Stimulated activated CD8-positive, alpha-beta memory T cell treated with anti-CD3 and anti-CD28 coated beads, Interleukin-2, amount 100 ng/mL, for 48 hours (primary cell): ENCODE measurements around the gene PPEF1.
A peak's percentile ranks its signal among the peaks of the same experiment; 100 is the strongest.
"Not testable (repeated sequence)": the region's sequence is repeated elsewhere in the genome, so short reads cannot be mapped to it uniquely, and the experiment has no call there.

Experiments
- DNase-seq, 2 donors: peaks; one replicate each; pipeline ENCODE4 v3.0.0-alpha.2; 2020; ENCODE audit warnings: low read depth in 2 of 2

Gene PPEF1

DNA sequence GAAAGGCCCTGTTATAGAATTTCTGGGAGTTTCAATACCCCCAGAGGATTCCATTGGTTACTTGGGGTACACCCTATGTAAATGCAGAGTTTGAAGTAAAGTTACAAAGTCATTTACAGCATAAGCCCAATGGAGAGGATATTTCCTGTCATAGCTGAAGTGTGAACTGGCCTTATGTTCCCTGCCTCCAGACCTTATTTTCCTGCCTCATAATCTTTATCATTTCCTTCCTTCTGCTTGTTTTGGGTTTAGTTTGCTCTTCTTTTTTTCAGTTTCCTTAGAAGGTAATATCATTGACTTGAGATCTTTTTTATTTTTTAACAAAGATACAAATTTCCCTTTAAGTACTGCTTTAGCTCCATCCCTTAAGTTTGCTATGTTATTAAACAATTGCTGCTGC, 85.4 kb downstream of the PPEF1 start:
- DNase-seq, result no peak

DNA sequence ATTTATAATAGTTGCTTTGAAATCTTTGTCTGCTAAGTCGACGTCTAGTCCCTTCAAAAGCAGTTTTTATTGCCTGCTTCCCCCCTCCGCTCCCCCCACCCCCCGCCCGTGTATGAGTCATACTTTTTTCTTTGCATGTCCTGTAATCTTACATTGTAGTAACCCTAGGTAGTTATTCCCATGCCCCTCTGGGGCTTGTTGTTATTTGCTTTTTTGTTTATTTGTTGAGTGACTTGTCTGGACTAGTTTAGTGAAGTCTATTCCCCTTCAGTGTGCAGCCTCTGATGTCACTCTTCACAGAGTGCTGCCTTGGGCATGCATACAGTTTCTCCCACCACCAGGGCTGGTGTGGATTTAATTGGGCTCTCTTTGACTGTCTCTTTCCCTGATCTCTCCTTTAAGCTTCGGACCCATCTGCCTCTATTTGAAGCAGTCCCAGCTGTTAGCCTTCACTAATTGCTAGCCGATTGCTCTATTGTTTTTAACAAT, 86.2 kb downstream of the PPEF1 start:
- no peak for DNase-seq

DNA sequence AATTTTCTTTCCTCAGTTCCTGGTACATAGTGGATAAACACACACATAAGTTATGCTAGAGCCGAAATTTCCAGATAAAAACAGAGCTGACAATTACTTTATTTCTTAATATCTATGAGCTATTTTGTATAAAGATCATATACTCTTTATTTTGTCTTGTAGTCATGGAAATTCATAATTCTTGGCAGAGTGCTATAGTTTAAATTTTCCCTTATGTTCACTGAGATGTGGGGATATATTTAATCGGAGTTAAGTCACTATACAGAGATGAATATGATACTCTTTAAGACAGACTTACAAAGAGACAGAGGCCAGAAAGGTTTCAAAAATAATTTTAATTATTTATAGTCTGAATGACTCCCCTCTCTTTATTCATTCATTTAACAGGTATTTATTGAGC, 89.7 kb downstream of the PPEF1 start:
- no peak for DNase-seq

DNA sequence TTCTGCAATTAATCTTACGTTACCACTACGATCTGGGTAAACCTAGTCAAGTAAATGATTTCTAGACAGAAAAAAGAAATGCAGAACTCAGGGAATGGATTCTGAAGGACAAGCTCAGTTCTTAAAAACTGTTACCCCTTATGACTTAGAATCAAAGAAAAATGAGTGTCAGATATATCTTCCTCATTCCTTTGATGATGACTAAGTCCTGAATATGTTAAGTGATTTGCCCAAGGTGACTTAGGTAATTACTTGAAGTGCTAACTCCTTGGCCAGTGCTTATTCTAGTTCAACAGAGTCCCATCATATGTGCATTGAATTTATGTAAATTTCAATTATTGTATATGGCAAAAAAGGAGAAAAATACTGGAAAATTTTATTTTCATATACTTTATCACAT, 92.5 kb downstream of the PPEF1 start:
- no peak for DNase-seq

DNA sequence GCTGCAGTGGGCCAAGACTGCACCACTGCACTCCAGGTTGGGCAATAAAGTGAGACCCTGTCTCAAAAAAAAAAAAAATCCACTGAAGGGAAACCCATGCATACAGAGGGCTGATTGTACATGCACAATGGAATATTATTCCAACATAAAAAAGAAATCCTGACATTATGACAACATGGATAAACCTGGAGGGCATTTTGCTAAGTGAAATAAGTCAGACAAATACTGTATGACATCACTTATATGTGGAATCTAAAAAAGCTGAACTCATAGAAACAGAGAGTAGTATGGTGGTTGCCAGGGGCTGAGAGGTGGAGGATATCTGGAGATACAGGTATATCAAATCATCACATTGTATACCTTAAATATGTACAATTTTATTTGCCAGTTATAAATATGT, 102.2 kb downstream of the PPEF1 start:
- no peak for DNase-seq

DNA sequence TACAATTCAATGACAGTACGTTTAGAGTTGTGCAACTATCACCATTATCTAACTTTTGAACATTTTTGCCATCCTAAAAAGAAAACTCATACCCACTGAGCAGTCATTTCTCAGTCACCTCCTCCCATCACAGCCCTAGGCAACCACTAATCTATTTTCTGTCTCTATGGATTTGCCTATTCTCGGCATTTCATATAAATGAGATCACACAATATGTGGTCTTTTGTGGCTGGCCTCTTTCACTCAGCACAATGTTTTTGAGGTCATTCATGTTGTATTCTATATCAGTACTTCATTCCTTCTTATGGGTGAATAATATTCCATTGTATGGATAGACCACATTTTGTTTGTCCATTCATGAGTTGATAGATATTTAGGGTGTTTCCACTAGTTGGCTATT, 103.0 kb downstream of the PPEF1 start:
- DNase-seq, result no peak

DNA sequence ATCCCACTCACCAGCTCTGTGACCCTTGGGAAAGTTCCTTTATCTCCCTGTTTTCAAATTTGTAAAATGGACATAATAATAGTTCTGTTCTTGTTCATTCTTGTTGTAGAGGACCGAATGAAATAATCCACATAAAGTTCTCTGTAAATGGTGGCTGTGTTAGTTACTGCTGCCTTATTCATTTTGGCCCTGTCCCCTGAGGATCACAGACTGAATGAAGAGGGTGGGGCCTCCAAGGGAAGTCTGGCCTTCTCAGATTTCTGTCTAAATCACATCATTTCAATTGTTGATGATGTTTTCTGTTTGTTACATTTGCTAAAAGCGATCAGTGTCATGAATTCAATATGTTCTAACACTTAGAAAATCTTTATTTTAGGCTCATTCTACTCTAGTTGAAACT, 117.9 kb downstream of the PPEF1 start:
- DNase-seq, result no peak

DNA sequence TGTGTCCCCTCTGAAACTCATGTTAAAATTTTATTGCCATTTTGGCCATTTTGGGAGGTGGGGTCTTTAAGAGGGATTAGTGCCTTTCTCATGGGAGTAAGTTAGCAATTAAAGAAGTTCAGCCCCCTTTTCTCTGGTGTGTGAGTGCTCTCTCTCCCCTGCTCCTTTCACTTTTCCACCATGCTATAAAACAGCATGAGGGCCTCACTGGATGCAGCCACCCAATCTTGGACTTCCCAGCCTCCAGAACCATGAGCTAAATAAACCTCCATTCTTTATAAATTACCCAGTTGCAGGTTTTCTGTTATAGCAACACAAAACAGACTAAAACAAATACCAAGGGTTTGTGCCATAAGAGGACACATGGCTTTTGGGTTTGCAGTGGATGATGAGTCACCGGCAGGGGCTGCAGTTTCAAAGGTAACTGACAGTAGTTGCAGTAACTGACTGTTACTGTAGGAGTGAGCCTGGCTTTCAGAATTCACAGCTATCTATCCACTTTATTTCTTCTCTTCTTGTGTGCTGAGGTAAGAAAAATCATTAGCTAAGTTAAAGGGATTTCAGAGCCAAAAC, 121.5 kb downstream of the PPEF1 start:
- DNase-seq, result no peak

DNA sequence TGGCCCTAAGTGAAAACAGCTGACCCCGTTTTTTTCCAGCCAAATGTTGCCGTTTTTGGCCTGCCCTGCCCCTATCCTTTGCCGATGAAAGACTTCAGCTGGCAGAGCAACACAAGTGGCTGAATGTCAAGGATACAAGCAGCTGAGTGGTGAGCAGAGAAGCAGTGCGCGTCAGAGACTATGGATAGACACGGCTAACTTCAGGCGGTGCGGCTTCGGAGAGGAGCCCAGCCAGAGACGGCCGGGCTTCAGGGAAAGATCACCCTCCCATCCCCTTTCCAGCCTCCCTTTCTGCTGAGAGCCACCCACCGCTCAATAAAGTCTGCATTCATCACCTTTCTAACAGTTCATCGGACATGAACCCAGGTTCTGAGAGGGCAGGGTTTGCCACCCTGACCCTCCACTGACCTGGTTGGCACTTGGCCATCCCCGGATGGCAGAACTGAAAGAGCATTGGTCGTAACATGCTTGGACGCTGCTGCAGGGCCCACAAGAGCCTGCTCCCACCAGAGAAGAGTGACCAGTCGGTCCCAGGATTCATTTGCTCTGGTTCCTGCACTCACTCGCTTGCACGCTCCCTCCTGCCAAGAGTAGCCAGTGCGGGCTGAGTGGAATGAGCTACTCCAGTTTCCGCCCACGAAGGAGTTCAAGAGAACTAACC, 125.8 kb downstream of the PPEF1 start:
- DNase-seq, result no peak

DNA sequence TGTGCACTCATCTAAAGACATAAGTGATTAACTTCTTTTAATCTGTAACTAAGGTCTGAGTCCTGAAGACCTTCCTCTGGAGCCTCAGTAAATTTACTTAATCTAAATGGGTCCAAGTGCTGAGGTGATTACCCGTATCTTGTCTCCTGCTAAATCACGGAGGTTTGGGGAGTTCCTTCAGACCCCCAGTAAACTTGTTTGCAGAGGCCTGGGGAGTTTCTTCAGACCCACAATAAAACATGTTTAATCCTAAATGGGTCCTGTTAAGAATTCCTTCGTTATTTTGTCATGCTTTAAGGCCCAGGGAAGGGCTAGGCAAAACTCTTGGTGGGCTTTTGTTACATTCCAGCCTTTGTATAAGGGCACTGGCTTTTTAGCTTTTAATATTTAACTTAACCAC, 140.5 kb downstream of the PPEF1 start:
- DNase-seq, result not testable (repeated sequence)

DNA sequence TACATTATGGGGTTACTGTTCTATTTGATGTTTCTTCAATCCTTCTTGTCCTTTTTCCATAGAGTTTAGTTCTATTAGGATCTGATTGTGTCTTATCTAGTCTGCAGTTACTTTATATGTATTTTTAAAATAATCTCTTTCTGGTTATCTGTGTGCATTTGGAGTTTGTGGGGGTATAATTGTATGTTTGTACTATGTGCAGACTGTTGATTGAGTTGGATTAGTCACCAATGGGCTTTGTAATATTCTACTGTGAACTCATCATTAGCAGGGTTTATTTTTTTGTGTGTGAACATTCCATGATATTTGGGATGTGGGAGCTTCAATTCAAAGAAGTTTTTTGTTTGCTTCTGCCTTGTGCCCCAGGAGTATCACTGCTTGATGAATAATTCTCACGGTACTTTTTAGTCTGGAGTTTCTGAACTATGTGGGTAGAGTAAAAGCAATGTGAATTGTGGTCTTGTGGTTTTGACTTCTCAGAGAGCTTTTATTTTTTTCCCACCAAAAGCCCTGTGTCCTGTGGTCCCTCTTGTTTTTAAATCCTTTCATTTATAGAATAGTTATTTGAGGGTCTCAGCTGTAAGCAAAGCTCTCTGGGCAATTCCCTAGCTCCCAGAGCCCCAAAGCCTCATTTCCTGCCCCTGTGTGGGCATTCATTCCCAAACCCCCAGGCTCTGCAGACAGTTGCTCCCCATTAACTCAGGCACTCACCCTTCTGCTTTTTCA, 148.6 kb downstream of the PPEF1 start:
- DNase-seq, result no peak

DNA sequence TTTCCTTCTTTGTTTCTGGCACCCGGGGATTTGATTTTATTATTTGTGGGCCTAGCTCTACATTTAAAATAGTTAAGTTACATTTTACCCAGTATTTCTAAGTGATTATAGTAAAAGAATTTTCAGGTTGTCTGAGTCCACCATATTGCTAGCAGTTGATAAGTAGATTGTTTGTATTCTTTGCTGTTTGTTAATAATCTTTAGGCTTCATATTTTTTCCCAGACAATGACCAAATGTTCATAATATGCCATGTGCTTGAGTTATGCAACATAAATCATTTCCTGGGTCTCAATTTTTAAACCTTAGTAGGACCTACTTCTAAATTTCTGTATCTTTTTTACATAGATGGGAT, 149.2 kb downstream of the PPEF1 start:
- DNase-seq, result no peak

DNA sequence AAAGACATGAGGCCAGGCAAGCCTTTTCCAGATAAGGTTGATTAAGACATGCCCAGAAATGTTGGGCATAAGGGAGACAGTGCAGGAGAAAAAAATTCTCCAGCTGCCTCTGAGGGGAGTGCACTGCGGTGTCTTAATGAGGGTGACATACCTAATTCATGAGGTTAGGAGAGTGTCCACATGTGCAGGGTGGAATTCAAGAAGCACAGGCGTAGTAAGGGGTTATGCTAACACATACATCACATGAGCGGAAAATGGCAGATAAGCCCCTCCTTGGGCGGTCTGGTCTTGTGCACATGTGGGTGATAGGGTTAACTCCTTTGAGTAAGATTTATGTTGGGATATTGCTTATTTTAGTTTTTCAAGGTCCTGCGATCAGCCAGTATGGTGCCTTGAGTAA, 154.1 kb downstream of the PPEF1 start:
- DNase-seq, result no peak

DNA sequence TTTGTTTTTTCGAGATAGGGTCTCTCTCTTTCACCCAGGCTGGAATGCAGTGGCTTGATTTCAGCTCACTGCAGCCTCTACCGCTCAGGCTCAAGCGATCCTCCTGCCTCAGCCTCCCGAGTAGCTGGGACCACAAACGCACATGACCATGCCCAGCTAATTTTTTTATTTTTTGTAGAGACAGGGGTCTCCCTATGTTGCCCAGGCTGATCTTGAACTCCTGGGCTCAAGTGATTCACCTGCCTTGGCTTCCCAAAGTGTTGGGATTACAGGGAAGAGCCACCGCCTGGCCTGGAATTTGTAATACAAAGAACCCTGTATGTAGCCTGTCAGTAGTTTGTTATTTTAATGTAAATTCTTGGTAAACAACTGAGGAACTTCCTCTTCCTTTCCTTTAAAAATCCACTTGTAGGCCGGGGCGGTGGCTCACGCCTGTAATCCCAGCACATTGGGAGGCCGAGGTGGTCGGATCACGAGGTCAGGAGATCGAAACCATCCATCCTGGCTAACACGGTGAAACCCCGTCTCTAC, 157.0 kb downstream of the PPEF1 start:
- no peak for DNase-seq

DNA sequence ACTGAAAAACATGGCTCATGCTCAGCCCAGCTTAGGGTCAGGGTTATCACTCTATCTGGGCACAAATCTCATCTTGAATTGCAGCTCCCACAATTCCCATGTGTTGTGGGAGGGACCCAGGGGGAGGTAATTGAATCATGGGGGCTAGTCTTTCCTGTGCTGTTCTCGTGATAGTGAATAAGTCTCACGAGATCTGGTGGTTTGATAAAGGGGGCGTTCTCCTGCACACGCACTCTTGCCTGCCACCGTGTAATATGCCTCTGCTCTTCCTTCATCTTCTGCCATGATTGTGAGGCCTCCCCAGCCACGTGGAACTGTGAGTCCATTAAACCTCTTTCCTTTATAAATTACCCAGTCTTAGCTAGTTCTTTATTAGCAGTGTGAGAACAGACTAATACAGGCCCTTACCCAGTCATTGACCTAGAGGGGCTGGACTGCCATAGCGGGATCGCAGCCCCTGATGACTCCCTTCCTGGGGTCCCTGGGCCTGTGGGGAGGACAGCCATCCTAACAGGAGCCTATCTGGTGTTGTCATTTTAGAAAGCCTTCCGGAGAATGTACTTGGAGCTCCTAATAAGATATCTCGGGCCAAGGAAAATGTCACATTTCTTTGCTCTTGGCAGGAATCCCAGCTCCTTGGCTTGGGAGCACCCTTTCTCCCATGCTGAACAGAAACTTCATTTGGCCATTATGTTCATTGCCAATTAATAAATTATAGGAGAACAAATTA, 163.9 kb downstream of the PPEF1 start:
- DNase-seq, result no peak

DNA sequence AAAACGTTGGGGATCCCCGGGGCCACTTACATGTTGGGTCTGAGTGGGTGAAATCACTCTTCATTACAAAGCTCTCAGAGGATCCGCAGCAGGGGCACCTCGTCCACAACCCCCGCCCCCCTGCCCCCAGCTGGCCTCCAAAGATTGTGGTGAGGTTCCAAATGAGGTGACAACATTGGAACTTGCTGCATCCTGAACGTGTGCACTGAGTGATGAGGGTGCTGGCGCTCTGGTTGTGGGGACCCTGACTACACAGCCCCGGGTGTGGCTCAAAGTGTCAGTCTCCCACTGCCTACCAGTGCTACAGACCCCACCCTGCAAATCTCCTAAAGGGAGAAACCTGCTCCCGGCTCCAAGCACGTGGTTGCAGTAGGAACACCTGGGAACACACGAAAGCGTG, 164.5 kb downstream of the PPEF1 start:
- no peak for DNase-seq

DNA sequence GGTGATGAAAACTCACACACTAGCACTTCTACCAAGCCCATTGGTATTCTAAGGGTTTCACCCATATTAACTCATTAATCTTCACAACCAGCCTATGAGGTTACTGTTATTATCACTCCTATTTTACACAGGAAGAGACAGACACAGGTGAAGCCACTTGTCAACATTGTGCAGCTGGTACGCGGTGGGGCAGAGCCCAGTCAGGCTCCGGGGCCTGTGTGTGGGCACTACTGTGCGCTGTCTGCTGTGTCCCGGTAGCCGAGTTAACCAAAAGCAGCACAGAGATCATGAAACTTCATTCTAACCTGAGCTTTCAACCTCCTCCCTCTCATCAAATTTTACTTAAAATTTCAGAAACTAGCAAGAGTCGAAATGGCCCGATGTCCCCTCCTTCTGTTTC, 165.2 kb downstream of the PPEF1 start:
- no peak for DNase-seq

DNA sequence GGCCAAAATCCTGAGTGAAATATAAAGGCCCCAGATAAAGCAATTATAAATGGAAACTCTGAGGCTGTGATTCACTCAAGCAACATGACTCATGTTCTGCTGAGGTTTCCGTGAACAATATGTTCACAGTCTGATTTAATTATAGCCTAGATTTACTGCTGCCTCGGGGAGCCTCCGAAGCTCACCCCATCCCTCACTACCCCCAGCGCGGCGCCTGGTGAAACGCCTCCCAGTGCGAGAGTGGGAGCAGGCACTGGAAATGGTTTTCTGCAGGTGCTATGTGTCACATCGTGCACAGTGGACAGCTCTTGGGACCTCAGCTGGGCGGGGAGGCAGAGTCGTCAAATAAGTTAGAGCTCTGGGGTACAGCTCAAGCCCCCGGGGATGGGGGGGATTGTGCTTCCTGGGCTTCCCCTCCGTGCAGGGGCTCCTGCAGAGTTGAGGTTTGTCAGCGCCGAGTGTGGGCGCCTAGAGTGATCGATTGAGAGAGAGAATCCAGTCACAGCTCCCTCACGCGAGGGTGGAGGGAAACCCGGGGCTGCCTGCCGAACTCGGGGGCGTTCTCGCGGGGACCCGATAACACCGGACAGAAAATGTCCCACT, 165.8 kb downstream of the PPEF1 start:
- peak in 1 of 2 donors; percentile 18 for DNase-seq

DNA sequence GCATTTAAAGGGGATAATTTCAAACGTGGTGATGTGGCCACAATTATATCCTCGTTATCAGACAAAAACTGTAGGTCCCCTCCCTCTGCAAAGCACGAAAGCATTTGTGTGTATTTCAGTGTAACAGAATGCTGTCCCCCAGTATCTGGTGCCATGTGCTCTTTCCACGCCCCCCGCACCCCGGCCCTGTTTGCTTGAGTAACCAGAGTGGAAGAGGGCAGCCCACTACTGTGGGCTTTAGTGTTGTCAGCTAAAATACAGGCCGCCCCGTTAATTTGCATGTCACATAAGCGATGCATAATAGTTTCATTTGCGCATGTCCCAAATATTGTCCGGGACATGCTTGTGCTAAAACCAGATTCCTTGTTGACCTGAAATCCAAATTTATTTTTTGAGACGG, 166.4 kb downstream of the PPEF1 start:
- DNase-seq, result no peak

DNA sequence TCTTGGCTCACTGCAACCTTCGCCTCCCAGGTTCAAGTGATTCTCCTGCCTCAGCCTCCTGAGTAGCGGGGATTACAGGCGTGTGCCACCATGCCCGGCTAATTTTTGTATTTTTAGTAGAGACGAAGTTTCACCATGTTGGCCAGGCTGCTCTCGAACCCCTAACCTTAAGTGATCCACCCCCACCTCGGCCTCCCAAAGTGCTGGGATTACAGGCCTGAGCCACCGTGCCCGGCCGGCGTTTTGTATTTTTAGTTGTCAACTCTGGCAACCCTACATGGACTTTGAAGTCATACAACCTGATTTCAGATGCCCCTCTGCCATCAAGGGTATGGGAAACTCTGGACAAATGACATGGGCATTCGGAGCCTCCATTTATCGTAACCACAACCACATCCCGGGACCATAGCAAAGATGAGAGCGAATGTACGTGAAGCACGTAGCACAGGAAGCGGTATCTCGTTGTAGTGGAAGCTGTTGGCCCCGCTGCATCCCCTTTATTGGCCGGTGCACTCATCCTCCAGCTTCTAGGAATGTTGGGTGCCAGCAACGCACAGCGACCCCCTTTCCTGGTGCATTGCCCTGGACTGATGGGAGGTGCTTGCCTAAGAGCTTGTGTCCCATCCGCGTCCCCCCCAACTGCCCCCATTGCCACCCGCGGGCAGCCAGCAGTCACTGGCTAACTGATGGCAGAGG, 167.3 kb downstream of the PPEF1 start:
- DNase-seq, result no peak

DNA sequence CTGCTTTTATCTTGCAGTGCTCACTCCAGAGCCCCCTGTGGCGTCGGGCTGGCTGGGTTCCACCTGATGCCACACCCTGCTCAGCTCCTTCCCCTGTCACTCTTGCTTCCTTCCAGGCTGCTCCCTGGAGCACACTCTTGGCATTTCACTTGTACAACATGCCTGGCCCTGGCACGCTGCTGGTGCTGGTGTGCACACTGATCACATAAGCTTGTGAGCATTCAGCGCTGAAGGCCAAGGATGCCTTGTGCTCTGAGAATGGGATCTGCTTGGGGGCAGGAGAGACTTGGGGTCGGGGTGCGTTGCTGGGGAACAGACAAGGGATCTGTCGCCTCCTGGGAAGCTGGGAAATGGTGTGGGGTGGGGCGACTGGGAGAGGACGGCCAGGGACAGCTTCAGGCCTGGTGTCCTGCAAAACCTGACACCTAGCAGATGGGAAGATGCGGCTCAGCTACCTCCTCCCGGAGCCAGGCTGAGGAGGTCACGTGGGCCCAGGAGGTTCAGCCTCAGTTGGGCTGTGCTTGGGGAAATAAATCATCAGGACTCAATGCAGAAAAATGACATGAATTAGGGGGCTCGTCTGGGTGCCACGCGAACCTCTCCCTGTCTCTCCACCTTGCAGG, 167.9 kb downstream of the PPEF1 start:
- DNase-seq, result no peak
